GM12878 (cell line): ENCODE results near the gene SS18. TPM values are rescaled to one million over a fixed set of nuclear protein-coding genes. Genes with fewer than 3 reads are reported as not detected.

Experiments used
- ATAC-seq: fragments of 200-7000 bp; cut with Tn5 transposase; 3 replicates; pipeline ENCODE4 v1.9.1; 2020; ENCODE audit warnings: mild to moderate bottlenecking, moderate library complexity
- BruUV-seq: library from RNA; stranded (reverse); fragments of 400-500 nt; replicated peaks from 2 replicates; lab custom pipeline; 2021; lab: Mats Ljungman, UMichigan
- CTCF ChIA-PET: fragments of 300-600 bp; sonication (Branson Sonifier 250); formaldehyde crosslinking; extraction: SDS; loops from one replicate; lab custom pipeline; 2021; ENCODE audit warnings: inconsistent platforms; lab: Yijun Ruan, JAX
- POLR2A ChIA-PET: fragments of 350-600 bp; formaldehyde crosslinking; extraction: SDS; loops from one replicate; lab custom pipeline; 2021; ENCODE audit warnings: inconsistent platforms; lab: Charles Lee
- RAD21 ChIA-PET: fragments of 300-600 bp; sonication (Branson Sonifier 250); formaldehyde crosslinking; loops from one replicate; lab custom pipeline; 2023; ENCODE audit warnings: antibody characterized with exemption; ENCODE audit not compliant: unreplicated experiment; lab: Charles Lee
- SMC1A ChIA-PET: fragments of 300-600 bp; sonication (Branson Sonifier 250); formaldehyde crosslinking; loops from one replicate; lab custom pipeline; 2023; ENCODE audit not compliant: unreplicated experiment, uncharacterized antibody; lab: Charles Lee
- DNase-seq: peaks from one replicate; pipeline ENCODE4 v3.0.0-alpha.2; 2011; ENCODE audit warnings: low read depth, low spot score
- FAIRE-seq: peaks from 3 replicates; lab custom pipeline; 2011; peaks lifted over from hg19 to GRCh38; lab: Jason Lieb, UNC
- H2AFZ ChIP-seq: 2 replicates; pipeline ENCODE4 v1.6.0; 2011; ENCODE audit warnings: low read depth, low read length, control low read depth; ENCODE audit not compliant: control insufficient read depth
- H3K27ac ChIP-seq: 2 replicates; pipeline ENCODE4 v1.5.1; 2011; ENCODE audit warnings: control low read depth; ENCODE audit not compliant: control insufficient read depth, insufficient read depth
- H3K27me3 ChIP-seq, 2 experiments: replicated peaks in 1 of 2; 2 replicates each; pipeline versions ENCODE4 v1.6.0 to v1.6.1; 2011; ENCODE audit warnings: low read length in 1 of 2; ENCODE audit not compliant: control insufficient read depth in 2 of 2, insufficient read depth in 2 of 2
- H3K36me3 ChIP-seq, 2 experiments: 2 replicates each; pipeline ENCODE4 v1.5.1; 2011; ENCODE audit warnings: low read length in 1 of 2; ENCODE audit not compliant: control insufficient read depth in 2 of 2, insufficient read depth in 2 of 2
- H3K4me1 ChIP-seq: 2 replicates; pipeline ENCODE4 v1.6.1; 2011; ENCODE audit warnings: mild to moderate bottlenecking, low read length, moderate library complexity, mixed read lengths; ENCODE audit not compliant: control insufficient read depth, insufficient read depth
- H3K4me2 ChIP-seq: 2 replicates; pipeline ENCODE4 v1.6.0; 2011; ENCODE audit warnings: control low read depth; ENCODE audit not compliant: control insufficient read depth, insufficient read depth
- H3K4me3 ChIP-seq: fragments of 200-600 bp; sonication (generic); 2 replicates; pipeline ENCODE4 v1.5.1; 2016
- H3K79me2 ChIP-seq: 2 replicates; pipeline ENCODE4 v1.6.0; 2011; ENCODE audit warnings: low read length; ENCODE audit not compliant: control insufficient read depth, insufficient read depth
- H3K9ac ChIP-seq: 2 replicates; pipeline ENCODE4 v1.8.0; 2011; ENCODE audit warnings: low read length, control low read depth, mixed read lengths; ENCODE audit not compliant: control insufficient read depth, insufficient read depth
- H3K9me3 ChIP-seq: replicated peaks from 3 replicates; pipeline ENCODE4 v1.5.1; 2011; ENCODE audit warnings: mild to moderate bottlenecking, low read length; ENCODE audit not compliant: control insufficient read depth, insufficient read depth
- H4K20me1 ChIP-seq: 2 replicates; pipeline ENCODE4 v1.6.0; 2011; ENCODE audit not compliant: control insufficient read depth, insufficient read depth
- BCL11A ChIP-seq: IDR thresholded peaks from 2 replicates; pipeline ENCODE4 v1.6.1; 2011; ENCODE audit warnings: low read depth, low read length
- CEBPB ChIP-seq, 2 experiments: fragments of 150-350 bp in 1 of 2; IDR thresholded peaks; 2 replicates each; pipeline ENCODE4 v1.6.1; 2012 to 2014; ENCODE audit warnings: low read depth in 2 of 2, low read length in 2 of 2, borderline replicate concordance in 1 of 2, inconsistent platforms in 1 of 2
- FOXK2 ChIP-seq: fragments of 450-650 bp; IDR thresholded peaks from 2 replicates; pipeline ENCODE4 v1.6.1; 2017; ENCODE audit warnings: mild to moderate bottlenecking, moderate library complexity
- HDAC6 ChIP-seq: fragments of 200-600 bp; sonication (generic); IDR thresholded peaks from one replicate; pipeline ENCODE4 v1.8.0; 2017; ENCODE audit warnings: antibody characterized with exemption; ENCODE audit not compliant: unreplicated experiment
- IKZF1 ChIP-seq: fragments of 450-650 bp; conservative IDR thresholded peaks from 2 replicates; pipeline ENCODE4 v1.6.1; 2017; ENCODE audit warnings: antibody characterized with exemption, mild to moderate bottlenecking
- MTA3 ChIP-seq: IDR thresholded peaks from 2 replicates; pipeline ENCODE4 v1.6.1; 2012; ENCODE audit warnings: low read length, inconsistent platforms, borderline replicate concordance
- MXI1 ChIP-seq: fragments of 150-350 bp; IDR thresholded peaks from 2 replicates; pipeline ENCODE4 v1.6.1; 2011; ENCODE audit warnings: low read depth, mild to moderate bottlenecking, inconsistent platforms, low read length, improper control_type of control experiment
- NFYB ChIP-seq: IDR thresholded peaks from 2 replicates; pipeline ENCODE4 v1.6.1; 2011; ENCODE audit warnings: low read depth, mild to moderate bottlenecking, low read length, improper control_type of control experiment, moderate library complexity; ENCODE audit not compliant: insufficient read depth
- PAX8 ChIP-seq: fragments of 450-650 bp; IDR thresholded peaks from 2 replicates; pipeline ENCODE4 v1.6.1; 2017; ENCODE audit warnings: mild to moderate bottlenecking, moderate library complexity
- RAD51 ChIP-seq: fragments of 450-650 bp; IDR thresholded peaks from 2 replicates; pipeline ENCODE4 v1.6.1; 2016; ENCODE audit warnings: moderate library complexity, mild to moderate bottlenecking, inconsistent platforms
- RUNX3 ChIP-seq: IDR thresholded peaks from 2 replicates; pipeline ENCODE4 v1.6.1; 2012; ENCODE audit warnings: low read length, inconsistent platforms
- SIN3A ChIP-seq: IDR thresholded peaks from 2 replicates; pipeline ENCODE4 v1.6.1; 2012; ENCODE audit warnings: low read depth, low read length, improper control_type of control experiment
- SKIL ChIP-seq: fragments of 450-650 bp; IDR thresholded peaks from 2 replicates; pipeline ENCODE4 v1.6.1; 2017; ENCODE audit warnings: mild to moderate bottlenecking, low read depth, inconsistent platforms; ENCODE audit not compliant: poor library complexity, severe bottlenecking
- SMARCA5 ChIP-seq: fragments of 450-650 bp; IDR thresholded peaks from 2 replicates; pipeline ENCODE4 v1.6.1; 2017; ENCODE audit warnings: mild to moderate bottlenecking
- TARDBP ChIP-seq: IDR thresholded peaks from 2 replicates; pipeline ENCODE4 v1.6.1; 2016; ENCODE audit warnings: borderline replicate concordance
- ZBTB40 ChIP-seq: fragments of 450-650 bp; IDR thresholded peaks from 2 replicates; pipeline ENCODE4 v1.6.1; 2016; ENCODE audit warnings: mild to moderate bottlenecking, moderate library complexity, borderline replicate concordance
- ZNF217 ChIP-seq: fragments of 450-650 bp; IDR thresholded peaks from 2 replicates; pipeline ENCODE4 v1.6.1; 2017; ENCODE audit warnings: antibody characterized with exemption, mild to moderate bottlenecking
- ZNF384 ChIP-seq: IDR thresholded peaks from 2 replicates; pipeline ENCODE4 v1.6.1; 2012; ENCODE audit warnings: low read depth, mild to moderate bottlenecking, low read length, improper control_type of control experiment, borderline replicate concordance
- ZSCAN29 ChIP-seq: fragments of 450-650 bp; IDR thresholded peaks from 2 replicates; pipeline ENCODE4 v1.6.1; 2017; ENCODE audit warnings: mild to moderate bottlenecking, moderate library complexity
- WGBS: methylation state at CpG from one replicate; pipeline ENCODE4 v1.1.6; 2016; ENCODE audit warnings: low lambda C conversion rate; ENCODE audit not compliant: insufficient replicate concordance, insufficient coverage; ENCODE audit errors: missing lambda C conversion rate; 5-methylcytosine and 5-hydroxymethylcytosine counted together
- in situ Hi-C: fragments of 300-500 bp; cut with MboI; formaldehyde crosslinking; loops from 9 replicates; pipeline ENCODE4 v1.14.3; 2018; ENCODE audit warnings: mixed read lengths
- intact Hi-C: fragments of 100-400 bp; cut with micrococcal nuclease; formaldehyde crosslinking; loops from one replicate; pipeline ENCODE4 v1.14.2; 2022; ENCODE audit not compliant: unreplicated experiment
- polyA plus RNA-seq, 11 experiments: library from polyadenylated mRNA; depleted of rRNA in 4 of 11; unstranded in 6 of 11; stranded (reverse) in 5 of 11; fragments of >200 nt; fragmentation: Nextera tagmentation in 4 of 11; fragmentation: Illumina TruSeq in 1 of 11; extraction: Ambion mirVana in 4 of 11; extraction: Trizol in 1 of 11; gene quantifications; 1 replicate in 1 of 11; 2 replicates in 10 of 11; pipeline versions ENCODE4 v1.2.1 to v1.2.3, GENCODE V29; 2011 to 2016; ENCODE audit warnings: inconsistent platforms in 2 of 11, missing spikeins in 2 of 11, low read depth in 1 of 11
- total RNA-seq, 4 experiments: library from RNA; depleted of rRNA in 3 of 4; stranded (reverse); fragments of >200 nt in 3 of 4; fragmentation: Illumina TruSeq in 1 of 4; extraction: Trizol in 1 of 4; gene quantifications; 2 replicates each; pipeline versions ENCODE4 v1.2.1 to v1.2.3, GENCODE V29; 2013 to 2021

The SS18 gene
- total and polyA plus RNA-seq, 10 of the 15 experiments (the other 5 are each of a cell fraction or from before 2014, with no cell fraction given): 16.6 to 153 (median 81.8) TPM

GRCh38 chr18:26021061-26021754 lies 69.2 kb downstream of the SS18 start:
- CTCF ChIA-PET: interaction anchor here (1.1 to 1.5 kb wide), 3 partner anchors 9 to 100 kb away, joined by 3 to 6 read pairs (median 3); no protein-coding TSS in a partner anchor
- Histone ChIP-seq H3K27me3 (no peaks in the 10 kb centered on the region), H3K9ac (no peak overlapping the region), H3K9me3 (no peaks in the 10 kb centered on the region; the same call in 1 of the 3 replicates), H2AFZ (no peak overlapping the region), H3K79me2 (no peaks in the 10 kb centered on the region; the same call in 1 of the 2 replicates), H3K4me1 (peaks cover 4% of the 10 kb centered on the region; the same call in 1 of the 2 replicates), H4K20me1 (no peaks in the 10 kb centered on the region), H3K27ac (no peak overlapping the region), H3K4me2 (no peak overlapping the region), H3K36me3 (peaks cover 5 to 36% of the 10 kb centered on the region in 2 experiments), H3K4me3 (no peak overlapping the region)
- SMC1A ChIA-PET: interaction anchor here (1.0 kb wide), 1 partner anchor 9 kb away, joined by 3 read pairs; no protein-coding TSS in a partner anchor
- POLR2A ChIA-PET: no interaction called here
- in situ Hi-C loops: no loop called here
- intact Hi-C loops: no loop called here
- WGBS: 95% methylated on average over 3 of the region's 3 CpGs
- ATAC-seq: no peak
- no peak for DNase-seq
- RAD21 ChIA-PET: no interaction called here
- BruUV-seq: no TSS peak
- no peak for FAIRE-seq
- TF ChIP-seq ZBTB40 (no peak), CEBPB (IDR thresholded peaks at IDR 0.05; ENCODE audit: borderline replicate concordance in 1 of 2, low read depth in 2 of 2, low read length in 2 of 2) (no peak), RUNX3 (no peak), SIN3A (no peak), ZSCAN29 (no peak), FOXK2 (no peak), IKZF1 (no peak), MTA3 (no peak), RAD51 (no peak), MXI1 (no peak), SKIL (no peak), PAX8 (no peak), TARDBP (no peak), HDAC6 (no peak), NFYB (no peak), ZNF384 (no peak), ZNF217 (no peak), BCL11A (no peak), SMARCA5 (no peak)
